ELF-1 (cell line): Measurements from ENCODE around the gene CAGE1.
A peak's percentile ranks its signal among the peaks of the same experiment; 100 is the strongest.
"Not testable (repeated sequence)": the region's sequence is repeated elsewhere in the genome, so short reads cannot be mapped to it uniquely, and the experiment has no call there.

ENCODE experiments used
- DNase-seq: peaks from one replicate; pipeline ENCODE4 v3.0.0-alpha.2; 2016; ENCODE audit warnings: low read depth, low spot score

Gene CAGE1

DNA sequence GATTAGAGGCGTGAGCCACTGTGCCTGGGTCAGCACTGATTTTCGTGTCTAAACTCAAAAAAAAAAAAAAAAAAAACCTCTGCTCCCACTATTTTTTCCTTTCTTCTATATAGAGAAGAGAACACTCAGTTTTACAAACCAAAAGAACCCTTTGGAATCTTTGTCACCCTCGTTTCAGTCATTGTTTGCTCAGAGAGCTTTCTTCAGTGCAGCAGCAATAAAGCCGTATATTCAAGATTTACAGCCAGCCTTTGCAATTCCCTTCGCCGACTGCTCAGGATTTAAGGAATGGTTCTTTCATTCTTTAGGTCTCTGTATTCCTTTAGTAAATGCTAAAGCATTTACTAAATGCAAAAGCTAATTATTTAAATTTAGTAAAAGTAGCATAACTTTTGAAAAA, 20.2 kb upstream of the CAGE1 start:
- no peak for DNase-seq

DNA sequence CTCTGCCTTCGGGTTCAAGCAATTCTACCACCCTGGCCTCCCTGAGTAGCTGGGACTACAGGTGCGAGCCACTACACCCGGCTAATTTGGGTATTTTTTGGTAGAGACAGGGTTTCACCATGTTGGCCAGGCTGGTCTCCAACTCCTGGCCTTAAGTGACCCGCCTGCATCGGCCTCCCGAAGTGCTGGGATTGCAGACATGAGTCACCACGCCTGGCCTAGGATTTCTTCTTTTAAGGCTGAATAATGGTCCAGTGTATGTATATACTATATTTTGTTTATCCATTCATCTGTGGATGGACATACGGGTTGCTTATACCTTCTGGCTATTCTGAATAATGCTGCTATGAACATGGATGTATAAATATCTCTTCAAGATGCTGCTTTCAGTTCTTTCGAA, 17.2 kb upstream of the CAGE1 start:
- no peak for DNase-seq

DNA sequence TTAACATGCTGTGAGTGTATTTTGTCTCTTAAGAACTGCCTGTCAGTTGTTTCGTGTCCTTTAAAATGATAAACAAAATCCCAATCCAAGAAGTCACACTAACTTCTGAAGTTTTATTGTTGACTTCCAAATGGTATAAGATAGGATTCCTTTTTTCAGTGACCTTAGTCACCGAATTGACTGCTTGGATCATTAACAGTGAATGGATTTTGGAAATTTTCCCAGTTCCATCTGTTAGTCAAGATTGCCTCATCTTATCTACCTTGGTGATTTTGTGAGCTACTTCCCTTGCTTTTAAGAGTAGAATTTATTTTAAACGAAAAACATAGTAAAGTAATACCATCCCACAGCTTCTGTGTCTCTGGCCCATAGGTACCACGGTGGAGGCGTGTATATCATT, 15.0 kb upstream of the CAGE1 start:
- no peak for DNase-seq

DNA sequence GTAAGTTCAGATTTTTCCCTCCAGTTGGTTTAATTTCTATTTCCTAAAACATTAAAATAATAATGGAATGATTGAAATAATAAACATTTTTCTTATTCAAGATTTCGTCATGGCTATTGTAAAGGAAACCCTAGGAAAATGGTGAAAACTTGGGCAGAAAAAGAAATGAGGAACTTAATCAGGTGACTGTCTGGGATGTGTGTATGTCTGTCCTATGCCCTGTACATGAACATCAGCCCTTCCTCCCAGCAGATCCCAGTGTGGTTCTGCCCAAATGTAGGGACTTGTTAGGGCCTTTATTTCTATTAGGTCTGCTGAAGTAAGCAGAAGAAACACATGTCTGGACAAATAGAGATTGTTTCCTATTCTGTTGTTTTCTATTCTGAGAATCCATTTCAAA, 13.2 kb upstream of the CAGE1 start:
- no peak for DNase-seq

DNA sequence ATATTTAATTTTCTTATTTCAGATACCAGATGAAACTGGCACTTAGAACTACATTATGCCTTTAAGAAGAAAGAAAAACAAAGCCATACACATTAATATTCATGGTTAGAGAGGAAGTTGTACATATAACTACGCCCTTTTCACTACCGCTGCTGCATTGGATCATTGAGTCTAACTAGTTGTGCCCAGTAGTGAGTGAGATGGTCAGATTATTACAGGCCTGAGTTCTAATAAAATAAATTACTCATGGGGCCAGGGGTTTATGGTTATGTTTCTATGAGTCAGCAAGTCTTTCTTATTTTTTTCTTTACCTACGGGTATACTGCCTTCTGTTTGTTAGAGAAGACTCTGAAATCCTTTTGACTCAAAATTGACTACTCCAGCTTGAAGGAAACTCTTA, 11.5 kb upstream of the CAGE1 start:
- no peak for DNase-seq

DNA sequence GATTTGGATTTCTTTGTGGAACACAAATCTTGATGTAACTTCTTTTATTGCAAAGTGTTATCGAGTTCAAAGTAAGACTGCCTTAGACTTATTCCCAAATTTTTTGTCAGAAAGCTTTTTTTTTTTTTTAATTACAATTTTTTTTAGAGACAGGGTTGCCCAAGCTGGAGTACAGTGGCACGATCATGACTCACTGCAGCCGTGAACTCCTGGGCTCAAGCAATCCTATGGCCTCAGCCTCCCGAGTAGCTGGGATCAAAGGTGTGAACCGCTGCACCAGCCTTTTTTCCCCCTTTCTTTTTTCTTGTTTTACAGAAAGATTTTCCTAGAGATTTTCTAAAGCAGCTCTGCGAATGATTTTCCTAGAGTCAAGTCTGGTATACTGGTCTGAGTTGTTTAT, 2.9 kb upstream of the CAGE1 start:
- no peak for DNase-seq

DNA sequence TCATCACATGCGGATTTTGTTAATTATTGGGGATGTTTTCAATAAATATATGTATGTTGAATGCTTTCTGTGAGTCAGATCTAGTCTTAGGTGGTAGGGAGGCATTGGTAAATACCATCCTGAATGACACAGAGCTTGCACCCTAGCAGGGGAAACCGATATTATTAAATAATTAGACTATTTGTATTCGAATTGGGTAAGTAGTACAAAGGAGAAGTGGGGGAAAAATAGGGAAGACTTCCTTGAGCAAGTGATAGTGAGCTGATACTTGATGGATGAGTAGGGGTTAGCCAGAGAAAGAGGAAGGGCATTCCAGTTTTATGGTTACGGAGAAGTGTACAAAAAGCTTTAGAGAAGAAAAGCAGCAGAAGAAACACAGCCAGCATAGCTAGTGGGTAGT, 1.6 kb upstream of the CAGE1 start:
- no peak for DNase-seq

DNA sequence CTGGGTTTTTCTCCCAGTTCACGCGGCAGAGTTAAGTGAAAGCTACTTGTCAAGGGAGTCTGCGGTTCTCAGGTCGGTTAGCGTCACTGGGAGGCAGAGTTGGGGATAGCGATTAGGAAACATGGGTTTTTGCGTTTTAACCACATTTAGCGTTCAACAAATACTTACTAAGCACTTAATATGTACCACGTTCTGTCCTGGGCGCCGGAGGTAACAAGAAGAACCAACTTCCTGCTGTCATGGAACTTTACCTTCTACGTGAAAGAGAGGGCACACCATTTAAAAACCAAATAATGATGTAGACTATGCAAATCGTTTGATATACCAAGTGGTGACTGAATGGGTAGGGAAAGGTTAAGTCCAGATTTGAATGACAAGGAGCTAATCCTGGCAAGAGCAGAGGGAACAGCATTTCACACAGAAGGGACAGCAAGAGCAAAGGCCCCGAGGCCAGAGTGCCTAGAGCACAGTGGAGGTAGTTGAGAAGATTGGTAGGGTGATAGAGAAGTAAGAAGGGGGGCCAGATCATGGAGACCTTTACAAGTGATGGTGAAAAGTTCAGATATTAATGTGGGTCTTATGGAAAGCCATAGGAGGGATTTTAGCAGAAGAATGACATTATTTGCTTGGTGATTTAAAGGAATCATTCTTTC, 810 bp upstream of the CAGE1 start:
- DNase-seq, result peak; percentile 25

DNA sequence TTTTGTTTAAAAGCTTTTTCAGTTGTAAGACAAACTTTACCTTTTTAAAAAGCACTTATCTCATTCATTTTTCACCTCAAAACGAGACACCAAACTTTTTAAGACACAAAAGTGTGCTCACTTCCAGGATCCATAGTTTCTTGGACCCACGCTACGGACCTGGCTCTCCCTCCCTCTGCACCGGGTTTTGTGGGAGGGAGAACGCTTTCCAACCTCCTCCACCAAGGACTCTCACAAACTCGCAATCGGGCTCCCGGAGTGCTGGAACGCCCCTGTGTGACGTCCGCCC, 436 bp downstream of the CAGE1 start:
- DNase-seq, result no peak

DNA sequence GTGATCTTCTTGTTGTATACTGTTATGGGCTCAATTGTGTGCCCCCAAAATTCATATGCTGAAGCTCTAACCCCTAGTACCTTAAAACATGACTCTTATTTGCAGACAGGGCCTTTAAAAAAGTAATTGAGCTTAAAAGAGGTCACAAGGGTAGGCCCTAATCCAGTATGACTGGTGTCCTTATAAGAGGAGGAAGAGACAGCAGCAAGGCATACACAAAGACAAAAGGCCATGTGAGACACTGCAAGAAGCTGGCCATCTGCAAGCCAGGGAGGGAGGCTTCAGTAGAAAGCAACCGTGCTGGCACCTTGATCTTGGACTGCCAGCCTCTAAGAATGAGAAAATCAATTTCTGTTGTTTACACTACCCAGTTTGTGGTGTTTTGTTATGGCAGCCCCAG, 8.4 kb downstream of the CAGE1 start:
- no peak for DNase-seq

DNA sequence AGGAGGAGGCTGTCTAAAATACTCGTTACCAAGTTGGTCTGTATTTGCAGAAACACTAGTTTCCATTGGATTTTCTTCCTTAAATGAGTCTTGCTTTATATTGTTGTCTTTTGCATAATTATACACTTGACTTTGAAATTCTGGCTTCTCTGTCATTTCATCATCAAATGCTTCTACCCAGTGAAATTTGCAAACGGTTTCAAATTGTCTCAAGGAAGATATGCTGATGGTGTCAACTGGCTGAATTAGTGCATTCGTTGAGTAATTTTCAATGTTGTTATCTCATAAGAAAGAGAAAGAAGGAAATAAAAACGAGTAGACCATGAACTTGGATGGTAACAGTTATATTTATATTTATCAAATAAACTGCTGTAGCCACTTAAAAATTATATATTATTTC, 10.8 kb downstream of the CAGE1 start:
- DNase-seq, result no peak

DNA sequence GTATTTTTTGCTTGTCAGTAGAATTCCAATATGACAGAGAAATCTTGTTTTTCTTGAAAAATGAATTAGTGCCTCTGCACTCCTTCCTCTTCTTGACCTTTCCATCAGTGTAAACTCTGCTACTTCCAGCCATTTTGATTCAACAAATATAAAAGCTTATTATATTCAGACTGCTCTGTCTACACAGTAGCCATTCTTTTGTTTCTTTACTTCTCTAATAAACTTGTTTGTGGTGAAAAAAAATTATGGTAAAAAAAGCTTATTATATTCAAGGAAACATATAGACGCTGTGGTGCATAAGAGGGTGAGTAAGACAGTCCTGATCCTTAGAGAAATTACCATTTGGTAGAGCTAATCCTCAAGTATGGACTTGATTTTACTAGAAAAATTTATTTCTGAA, 11.6 kb downstream of the CAGE1 start:
- DNase-seq, result no peak

DNA sequence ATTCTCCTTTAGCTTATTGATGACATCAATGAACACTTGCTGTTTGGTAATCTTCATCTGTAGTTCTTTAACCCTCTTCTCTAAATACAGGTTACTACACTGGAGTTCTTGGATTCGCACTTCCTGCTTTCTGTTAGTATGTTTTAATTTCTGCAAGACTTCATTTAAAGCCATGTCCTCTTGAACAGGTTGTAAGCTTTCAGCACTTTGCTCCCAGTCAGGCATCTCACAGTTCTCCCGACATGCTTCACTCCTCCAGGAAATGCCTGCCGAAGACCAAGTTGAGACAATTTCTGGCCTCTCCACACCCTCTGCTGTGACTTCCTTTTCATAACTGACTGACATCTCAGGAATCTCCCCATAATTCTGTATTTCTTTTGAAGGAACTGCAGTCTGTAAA, 15.8 kb downstream of the CAGE1 start:
- no peak for DNase-seq

DNA sequence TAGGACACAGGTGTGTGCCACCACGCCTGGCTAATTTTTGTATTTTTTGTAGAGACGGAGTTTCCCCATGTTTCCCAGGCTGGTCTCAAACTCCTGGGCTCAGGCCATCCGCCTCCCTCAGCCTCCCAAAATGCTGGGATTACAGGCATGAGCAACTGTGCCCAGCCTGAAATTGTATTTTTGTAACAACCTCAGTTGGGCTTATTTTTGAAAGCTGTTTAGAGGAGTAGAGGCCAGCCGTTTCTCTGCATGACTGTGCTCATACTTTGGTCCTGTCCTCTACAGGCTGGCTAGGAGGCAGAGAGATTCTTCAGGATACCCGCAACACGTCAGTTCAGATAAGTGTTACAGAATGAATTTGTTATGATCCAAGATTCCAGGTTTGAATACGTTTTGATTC, 22.1 kb downstream of the CAGE1 start:
- no peak for DNase-seq

DNA sequence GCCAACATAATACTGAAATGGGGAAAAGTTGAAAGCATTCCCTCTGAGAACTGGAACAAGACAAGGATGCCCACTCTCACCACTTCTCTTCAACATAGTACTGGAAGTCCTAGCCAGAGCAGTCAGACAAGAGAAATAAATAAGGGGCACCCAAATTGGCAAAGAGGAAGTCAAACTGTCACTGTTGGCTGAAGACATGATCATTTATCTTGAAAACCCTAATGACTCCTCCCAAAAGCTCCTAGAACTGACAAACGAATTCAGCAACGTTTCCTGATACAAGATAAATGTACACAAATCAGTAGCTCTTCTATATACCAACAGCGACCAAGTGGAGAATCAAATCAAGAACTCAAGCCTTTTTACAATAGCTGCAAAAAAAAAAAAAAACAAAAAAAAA, 37.6 kb downstream of the CAGE1 start:
- DNase-seq, result not testable (repeated sequence)

DNA sequence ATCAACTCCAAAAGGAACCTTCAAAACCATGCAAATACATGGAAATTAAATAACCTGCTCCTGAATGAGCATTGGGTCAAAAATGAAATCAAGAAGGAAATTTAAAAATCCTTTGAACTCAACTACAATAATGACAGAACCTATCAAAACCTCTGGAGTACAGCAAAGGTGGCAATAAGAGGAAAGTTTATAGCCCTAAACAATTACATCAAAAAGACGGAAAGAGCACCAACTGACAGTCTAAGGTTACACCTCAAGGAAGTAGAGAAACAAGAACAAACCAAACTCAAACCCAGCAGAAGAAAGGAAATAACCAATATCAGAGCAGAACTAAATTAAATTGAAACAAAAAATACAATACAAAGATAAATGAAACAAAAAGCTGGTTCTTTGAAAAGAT, 39.0 kb downstream of the CAGE1 start:
- DNase-seq, result not testable (repeated sequence)

DNA sequence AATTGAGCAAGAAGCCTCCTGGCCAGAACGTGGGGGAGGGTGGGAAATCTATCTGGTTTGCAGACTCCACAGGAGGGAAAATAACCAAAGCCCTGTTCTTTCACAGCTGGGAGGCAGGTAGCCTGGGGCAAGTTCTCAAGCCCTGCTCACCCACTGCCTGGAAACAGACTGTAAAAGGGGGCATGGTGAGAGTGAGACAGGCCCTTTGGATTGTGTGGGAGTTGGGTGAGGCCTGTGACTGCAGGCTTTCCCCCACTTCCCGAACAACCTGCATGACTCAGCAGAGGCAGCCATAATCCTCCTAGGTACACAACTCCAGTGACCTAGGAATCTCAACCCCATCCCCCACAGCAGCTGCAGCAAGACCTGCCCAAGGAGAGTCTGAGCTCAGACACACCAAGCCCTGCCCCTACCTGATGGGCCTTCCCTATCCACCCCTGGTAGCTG, 42.0 kb downstream of the CAGE1 start:
- peak; percentile 95 for DNase-seq

DNA sequence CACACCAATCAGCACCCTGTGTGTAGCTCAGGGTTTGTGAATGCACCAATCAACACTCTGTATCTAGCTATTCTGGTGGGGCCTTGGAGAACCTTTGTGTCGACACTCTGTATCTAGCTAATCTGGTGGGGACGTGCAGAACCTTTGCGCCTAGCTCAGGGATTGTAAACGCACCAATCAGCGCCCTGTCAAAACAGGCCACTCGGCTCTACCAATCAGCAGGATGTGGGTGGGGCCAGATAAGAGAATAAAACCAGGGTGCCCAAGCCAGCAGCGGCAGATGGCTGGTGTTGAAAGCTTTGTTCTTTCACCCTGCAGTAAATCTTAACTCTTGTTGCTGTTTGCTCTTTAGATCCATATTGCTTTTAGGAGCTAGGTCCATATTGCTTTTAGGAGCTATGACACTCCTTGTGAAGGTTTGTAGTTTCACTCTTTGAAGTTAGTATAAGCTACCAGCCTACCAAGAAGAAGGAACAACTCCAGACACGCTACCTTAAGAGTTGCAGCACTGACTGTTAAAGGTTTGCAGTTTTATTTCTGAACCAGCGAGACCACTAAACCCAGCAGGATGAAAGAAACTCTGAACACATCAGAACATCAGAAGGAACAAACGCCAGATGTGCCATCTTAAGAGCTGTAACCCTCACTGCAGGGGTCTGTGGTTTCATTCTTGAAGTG, 44.6 kb downstream of the CAGE1 start:
- not testable (repeated sequence) for DNase-seq

DNA sequence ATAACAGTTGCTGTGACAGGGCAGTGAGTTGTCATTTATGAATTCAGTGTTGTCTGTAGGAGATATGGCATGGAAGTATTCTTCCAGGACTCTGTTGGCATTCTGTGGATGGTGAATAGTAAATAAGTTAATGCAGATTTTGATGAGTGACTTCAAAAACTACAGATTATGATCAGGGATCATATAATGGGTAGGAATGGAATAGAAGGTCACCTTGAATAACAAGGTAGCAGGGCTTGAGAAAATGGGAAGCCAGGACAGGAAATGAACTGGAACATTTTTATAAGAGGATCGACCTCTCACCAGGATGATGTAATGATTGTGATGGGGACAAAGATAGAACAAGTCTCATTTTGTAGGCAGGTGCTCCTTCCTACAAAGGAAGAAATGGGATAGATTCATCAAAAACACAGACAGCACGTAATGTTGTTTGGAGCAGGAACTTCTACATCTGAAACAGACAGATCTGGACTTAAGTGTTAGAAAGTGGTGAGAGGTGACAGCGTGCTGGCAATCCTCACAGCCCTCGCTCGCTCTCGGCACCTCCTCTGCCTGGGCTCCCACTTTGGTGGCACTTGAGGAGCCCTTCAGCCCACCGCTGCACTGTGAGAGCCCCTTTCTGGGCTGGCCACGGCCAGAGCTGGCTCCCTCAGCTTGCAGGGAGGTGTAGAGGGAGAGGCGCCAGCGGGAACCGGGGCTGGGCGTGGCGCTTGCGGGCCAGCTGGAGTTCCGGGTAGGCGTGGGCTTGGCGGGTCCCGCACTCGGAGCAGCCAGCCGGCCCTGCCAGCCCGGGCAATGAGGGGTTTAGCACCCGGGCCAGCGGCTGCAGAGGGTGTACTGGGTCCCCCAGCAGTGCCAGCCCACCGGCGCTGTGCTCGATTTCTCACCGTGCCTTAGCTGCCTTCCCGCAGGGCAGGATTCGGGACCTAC, 45.7 kb downstream of the CAGE1 start:
- DNase-seq, result no peak

DNA sequence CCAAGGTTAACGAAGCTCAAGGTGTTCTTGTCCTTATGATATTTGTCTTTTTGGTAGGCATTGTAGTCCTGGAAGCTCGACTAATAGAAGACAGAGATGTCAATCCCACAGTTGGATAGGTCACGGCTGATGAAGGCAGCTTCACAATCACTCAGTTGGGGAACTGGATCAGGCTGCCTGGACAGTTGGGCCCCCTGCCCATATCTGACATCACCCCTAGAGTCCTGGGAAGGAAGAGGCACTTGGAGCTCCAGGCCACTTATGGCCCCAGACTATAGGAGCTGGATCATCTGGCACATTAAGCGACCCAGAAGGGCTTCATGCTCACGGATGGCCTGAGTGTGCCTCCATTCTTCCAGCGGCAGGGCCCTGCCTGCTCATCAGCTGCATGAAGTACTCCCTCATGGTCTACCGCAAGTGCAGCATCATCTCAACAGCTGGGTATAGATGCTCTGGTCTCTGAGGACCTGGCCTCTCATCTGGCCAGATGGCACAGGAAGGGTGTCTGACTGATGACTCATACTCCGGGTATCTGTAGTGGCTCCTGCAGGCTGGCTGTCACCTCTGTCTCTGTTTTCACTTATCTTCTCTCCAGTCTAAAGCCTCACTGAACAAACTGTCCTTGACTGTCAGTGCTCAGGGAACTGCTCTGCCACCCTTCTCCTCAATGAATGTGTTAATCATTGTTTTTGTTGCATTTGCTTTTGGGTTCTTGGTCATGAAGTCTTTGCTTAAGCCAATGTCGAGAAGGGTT, 47.4 kb downstream of the CAGE1 start:
- DNase-seq, result peak; percentile 28

DNA sequence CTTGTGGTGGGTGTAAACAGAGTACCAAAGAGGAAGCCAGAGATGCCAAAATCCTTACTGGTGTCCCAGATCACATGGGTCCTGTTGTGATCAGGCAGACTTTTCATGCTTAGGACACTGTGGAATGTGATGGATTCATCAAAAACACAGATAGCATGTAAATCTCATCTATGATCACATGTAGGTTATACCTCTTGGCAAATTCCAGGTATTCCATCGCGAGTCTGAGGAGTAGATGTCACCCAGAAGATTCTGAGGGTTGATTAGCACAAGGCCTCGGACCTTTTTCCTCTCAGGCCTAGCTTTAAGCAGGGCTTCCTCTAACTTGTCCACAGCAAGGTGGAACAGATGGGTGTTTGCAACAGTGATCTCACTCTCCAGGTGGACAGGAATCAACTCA, 48.3 kb downstream of the CAGE1 start:
- no peak for DNase-seq
